Endothelial cell (in vitro differentiated cells): ENCODE results near the gene ENO1. TPM values are rescaled to one million over a fixed set of nuclear protein-coding genes. Genes with fewer than 3 reads are reported as not detected.
"Not testable (repeated sequence)": the region's sequence is repeated elsewhere in the genome, so short reads cannot be mapped to it uniquely, and the experiment has no call there.

Experiments
- DNase-seq: peaks from one replicate; pipeline ENCODE4 v3.0.0; 2021; ENCODE audit warnings: low spot score
- H3K27ac Mint-ChIP-seq: one replicate; pipeline ENCODE4 v1.8.0; 2021; ENCODE audit warnings: mixed read lengths, inconsistent platforms; ENCODE audit not compliant: unreplicated experiment
- H3K27me3 Mint-ChIP-seq: one replicate; pipeline ENCODE4 v1.8.0; 2021; ENCODE audit warnings: mild to moderate bottlenecking, moderate library complexity, mixed read lengths, inconsistent platforms; ENCODE audit not compliant: unreplicated experiment
- H3K36me3 Mint-ChIP-seq: one replicate; pipeline ENCODE4 v1.8.0; 2021; ENCODE audit warnings: mild to moderate bottlenecking, low read depth, mixed read lengths, inconsistent platforms; ENCODE audit not compliant: unreplicated experiment
- H3K4me1 Mint-ChIP-seq: one replicate; pipeline ENCODE4 v1.8.0; 2021; ENCODE audit warnings: mild to moderate bottlenecking, mixed read lengths, inconsistent platforms; ENCODE audit not compliant: unreplicated experiment
- H3K4me3 Mint-ChIP-seq: one replicate; pipeline ENCODE4 v1.8.0; 2021; ENCODE audit warnings: mild to moderate bottlenecking, mixed read lengths, inconsistent platforms; ENCODE audit not compliant: unreplicated experiment
- H3K9me3 Mint-ChIP-seq: one replicate; pipeline ENCODE4 v1.8.0; 2021; ENCODE audit warnings: mixed read lengths, inconsistent platforms; ENCODE audit not compliant: unreplicated experiment
- total RNA-seq: library from RNA; stranded (reverse); fragmentation: NEBNext Ultra II Directional; extraction: Animal tissue kit (Norgen Biotek cat#: 25700); gene quantifications from one replicate; pipeline ENCODE4 v1.2.1, GENCODE V29; 2021; ENCODE audit not compliant: unreplicated experiment
- TF ChIP-seq, protein P1 (sequence below): fragments of 200-600 bp; sonication (generic); IDR thresholded peaks from one replicate; pipeline ENCODE4 v1.5.0; 2021; ENCODE audit warnings: antibody characterized with exemption; ENCODE audit not compliant: unreplicated experiment

ENO1 gene
- total RNA-seq, 1 donor from 2014 or later, result 626 TPM

DNA sequence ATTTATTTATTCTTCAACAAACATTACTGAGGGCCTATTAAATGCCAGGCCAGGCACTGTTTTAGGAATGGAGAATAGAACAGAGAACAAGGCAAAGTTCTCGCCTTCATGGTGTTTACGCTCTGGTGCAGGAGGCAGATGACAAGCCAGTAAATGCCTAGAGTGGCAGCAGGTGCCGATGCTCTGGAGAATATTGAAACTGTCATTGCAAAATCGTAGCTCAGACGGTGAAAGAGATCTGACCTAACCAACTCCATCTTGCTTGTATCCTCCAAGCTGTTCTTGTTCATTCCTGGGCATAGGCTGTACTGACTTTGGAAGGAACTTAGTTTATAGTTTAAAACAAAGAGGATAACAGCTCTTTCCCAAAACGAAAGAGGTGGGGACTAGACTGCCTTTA is 13.5 kb upstream of the ENO1 start:
- Mint-ChIP-seq H3K36me3 (no peaks in the 10 kb centered on the region), H3K27me3 (no peaks in the 10 kb centered on the region), H3K27ac (no peak overlapping the region), H3K4me1 (peaks cover 4% of the 10 kb centered on the region), H3K4me3 (no peak overlapping the region), H3K9me3 (no peaks in the 10 kb centered on the region)
- DNase-seq, result no peak
- TF ChIP-seq, protein P1, sequence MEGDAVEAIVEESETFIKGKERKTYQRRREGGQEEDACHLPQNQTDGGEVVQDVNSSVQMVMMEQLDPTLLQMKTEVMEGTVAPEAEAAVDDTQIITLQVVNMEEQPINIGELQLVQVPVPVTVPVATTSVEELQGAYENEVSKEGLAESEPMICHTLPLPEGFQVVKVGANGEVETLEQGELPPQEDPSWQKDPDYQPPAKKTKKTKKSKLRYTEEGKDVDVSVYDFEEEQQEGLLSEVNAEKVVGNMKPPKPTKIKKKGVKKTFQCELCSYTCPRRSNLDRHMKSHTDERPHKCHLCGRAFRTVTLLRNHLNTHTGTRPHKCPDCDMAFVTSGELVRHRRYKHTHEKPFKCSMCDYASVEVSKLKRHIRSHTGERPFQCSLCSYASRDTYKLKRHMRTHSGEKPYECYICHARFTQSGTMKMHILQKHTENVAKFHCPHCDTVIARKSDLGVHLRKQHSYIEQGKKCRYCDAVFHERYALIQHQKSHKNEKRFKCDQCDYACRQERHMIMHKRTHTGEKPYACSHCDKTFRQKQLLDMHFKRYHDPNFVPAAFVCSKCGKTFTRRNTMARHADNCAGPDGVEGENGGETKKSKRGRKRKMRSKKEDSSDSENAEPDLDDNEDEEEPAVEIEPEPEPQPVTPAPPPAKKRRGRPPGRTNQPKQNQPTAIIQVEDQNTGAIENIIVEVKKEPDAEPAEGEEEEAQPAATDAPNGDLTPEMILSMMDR, result no peak

DNA sequence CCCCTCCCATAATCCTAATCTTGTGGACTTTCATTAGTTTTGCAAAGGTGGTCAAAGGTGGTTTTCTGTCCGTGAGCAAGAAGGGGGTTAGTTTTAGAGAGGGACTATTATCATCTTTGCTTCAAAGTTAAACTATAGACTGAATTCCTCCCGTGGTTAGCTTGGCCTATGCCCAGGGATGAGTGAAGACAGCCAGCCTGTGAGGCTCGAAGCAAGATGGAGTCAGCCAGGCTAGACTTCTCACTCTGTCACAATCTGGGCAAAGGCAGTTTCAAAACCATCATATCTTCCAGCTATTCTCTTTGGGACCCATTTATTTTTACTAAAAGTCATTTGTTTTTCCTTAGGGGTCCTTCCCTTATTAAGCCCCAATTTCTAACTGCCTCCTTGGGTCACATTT is 12.9 kb upstream of the ENO1 start:
- no peak for DNase-seq
- Mint-ChIP-seq H3K27me3 (no peaks in the 10 kb centered on the region), H3K4me1 (peaks cover 4% of the 10 kb centered on the region), H3K27ac (no peak overlapping the region), H3K9me3 (no peaks in the 10 kb centered on the region), H3K4me3 (no peak overlapping the region), H3K36me3 (no peaks in the 10 kb centered on the region)
- TF ChIP-seq, protein P1, result no peak

DNA sequence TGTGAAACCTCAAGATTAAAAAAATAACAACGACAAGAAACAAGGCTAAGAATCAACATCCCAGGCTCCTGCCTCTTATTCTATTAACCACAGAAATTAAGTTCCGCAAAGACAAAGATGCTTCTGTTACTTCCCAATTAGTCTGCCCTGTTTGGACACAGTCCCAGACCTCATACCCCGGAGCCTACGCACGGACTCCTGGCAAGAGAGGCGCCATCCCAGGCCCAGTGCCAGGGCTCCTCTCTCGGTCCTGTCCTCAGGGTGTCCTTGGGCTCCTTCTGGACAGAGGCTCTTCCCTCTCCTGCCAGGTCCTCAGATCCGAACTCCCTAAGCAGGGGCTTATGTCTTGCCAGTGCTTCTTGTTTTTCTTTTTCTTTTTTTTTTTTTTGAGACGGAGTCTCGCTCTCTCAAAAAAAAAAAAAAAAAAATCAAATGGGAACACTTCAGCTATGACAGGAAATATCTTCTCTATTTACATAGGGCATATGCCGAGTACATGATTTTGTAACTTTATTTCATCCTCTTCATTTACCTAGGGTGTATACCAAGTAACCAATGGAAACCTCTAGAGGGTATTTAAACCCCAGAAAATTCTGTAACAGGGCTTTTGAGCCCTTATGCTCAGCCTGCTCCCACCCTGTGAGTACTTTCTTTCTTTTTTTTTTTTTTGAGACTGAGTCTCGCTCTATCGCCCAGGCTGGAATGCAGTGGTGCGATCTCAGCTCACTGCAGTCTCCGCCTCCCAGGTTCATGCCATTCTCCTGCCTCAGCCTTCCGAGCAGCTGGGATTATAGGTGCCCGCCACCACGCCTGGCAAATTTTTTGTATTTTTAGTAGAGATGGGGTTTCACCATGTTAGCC is 11.7 kb upstream of the ENO1 start:
- DNase-seq, result no peak
- Mint-ChIP-seq H3K4me3 (no peak overlapping the region), H3K27ac (no peak overlapping the region), H3K4me1 (peaks cover 9% of the 10 kb centered on the region), H3K36me3 (no peaks in the 10 kb centered on the region), H3K27me3 (no peaks in the 10 kb centered on the region), H3K9me3 (no peaks in the 10 kb centered on the region)
- TF ChIP-seq, protein P1, result no peak

DNA sequence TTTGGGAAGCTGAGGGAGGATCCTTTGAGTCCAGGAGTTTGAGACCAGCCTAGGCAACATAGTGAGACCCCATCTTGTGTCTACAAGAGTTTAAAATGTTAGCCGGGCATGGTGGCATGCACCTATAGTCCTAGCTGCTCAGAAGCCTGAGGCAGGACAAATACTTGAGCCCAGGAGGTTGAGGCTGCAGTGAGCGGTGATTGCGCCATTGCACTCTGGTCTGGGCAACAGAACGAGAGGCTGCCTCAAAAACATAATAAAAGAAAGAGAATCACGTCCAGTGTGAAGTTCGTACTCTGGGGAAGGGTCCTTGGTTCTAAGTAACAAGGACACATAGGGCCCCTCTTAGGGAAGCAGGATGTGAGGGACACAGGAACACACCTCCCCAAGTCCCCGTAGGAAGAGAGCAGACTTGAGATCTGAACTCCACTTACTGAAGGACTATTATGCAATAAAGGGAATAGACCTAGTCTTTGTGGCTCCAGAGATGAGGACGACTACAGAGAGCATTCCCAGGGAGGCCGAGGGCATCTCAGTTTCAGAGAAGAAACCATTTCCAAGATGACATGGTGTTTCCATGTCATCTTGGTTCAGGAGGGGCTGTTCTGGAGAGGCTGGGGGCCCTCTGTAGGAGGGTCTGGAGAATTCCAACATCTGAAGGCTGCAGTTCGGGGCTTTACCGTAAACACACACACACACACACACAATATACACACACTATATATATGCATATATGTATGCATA is 10.8 kb upstream of the ENO1 start:
- Mint-ChIP-seq H3K9me3 (no peaks in the 10 kb centered on the region), H3K4me3 (no peak overlapping the region), H3K27ac (no peak overlapping the region), H3K4me1 (peaks cover 9% of the 10 kb centered on the region), H3K27me3 (no peaks in the 10 kb centered on the region), H3K36me3 (no peaks in the 10 kb centered on the region)
- TF ChIP-seq, protein P1, result no peak
- DNase-seq, result no peak

- Mint-ChIP-seq H3K4me1 (peaks cover 9% of the 10 kb centered on the region), H3K27me3 (no peaks in the 10 kb centered on the region), H3K27ac (no peak overlapping the region), H3K4me3 (no peak overlapping the region), H3K9me3 (no peaks in the 10 kb centered on the region), H3K36me3 (no peaks in the 10 kb centered on the region)
- TF ChIP-seq, protein P1, result no peak
- no peak for DNase-seq
These were observed 8.1 kb upstream of the ENO1 start for GRCh38 chr1:8886589-8886988.

DNA sequence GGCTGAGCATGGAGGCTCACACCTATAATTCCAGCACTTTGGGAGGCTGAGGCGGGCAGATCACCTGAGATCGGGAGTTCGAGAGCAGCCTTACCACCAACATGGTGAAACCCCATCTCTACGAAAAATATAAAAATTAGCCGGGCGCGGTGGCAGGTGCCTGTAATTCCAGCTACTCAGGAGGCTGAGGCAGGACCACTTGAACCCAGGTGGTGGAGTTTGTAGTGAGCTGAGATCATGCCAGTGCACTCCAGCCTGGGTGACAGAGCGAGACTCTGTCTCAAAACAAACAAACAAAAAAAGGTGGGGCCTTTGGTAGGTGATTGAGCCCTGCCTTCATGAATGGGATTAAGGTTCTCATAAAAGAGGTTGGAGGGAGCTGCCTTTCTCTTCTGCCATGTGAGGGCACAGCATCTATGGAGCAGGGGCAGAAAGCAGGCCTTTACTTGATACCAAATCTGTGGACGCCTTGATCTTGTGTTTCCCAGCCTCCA is 7.6 kb upstream of the ENO1 start:
- H3K27ac Mint-ChIP-seq, result peak overlapping the region; percentile 4
- H3K36me3 Mint-ChIP-seq, H3K9me3 Mint-ChIP-seq, H3K27me3 Mint-ChIP-seq, H3K4me1 Mint-ChIP-seq, DNase-seq, H3K4me3 Mint-ChIP-seq: not testable (repeated sequence)

DNA sequence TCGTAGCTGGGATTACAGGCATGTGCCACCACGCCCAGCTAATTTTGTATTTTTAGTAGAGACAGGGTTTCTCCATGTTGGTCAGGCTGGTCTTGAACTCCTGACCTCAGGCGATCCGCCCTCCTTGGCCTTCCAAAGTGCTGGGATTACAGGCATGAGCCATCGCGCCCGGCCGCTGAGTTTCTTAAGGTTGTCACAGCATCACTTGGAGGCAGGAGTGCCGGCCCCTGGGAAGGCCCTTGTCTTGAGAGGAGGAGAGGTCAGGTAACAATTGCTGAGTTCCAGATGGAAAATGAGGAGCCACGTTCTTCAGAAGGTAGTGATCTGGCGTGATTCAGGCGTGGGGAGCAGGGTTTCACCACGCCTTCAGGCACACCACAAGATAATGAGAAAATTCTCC is 5.6 kb upstream of the ENO1 start:
- not testable (repeated sequence) for DNase-seq, H3K27ac Mint-ChIP-seq, H3K9me3 Mint-ChIP-seq, H3K27me3 Mint-ChIP-seq, H3K36me3 Mint-ChIP-seq, H3K4me3 Mint-ChIP-seq
- H3K4me1 Mint-ChIP-seq, result peaks cover 20% of the 10 kb centered on the region
